WTC11 (cell line): ENCODE measurements around the gene MRPS5. TPM values are rescaled to one million over a fixed set of nuclear protein-coding genes. Genes with fewer than 3 reads are reported as not detected.
"Not testable (repeated sequence)": the region's sequence is repeated elsewhere in the genome, so short reads cannot be mapped to it uniquely, and the experiment has no call there.

Experiments
- ATAC-seq: fragments of 200-7000 bp; cut with Tn5 transposase; 2 replicates; pipeline ENCODE4 v1.10.0; 2021; ENCODE audit warnings: mild to moderate bottlenecking, moderate library complexity
- CTCF ChIA-PET: fragments of 300-600 bp; sonication (Branson Sonifier 250); formaldehyde crosslinking; loops from one replicate; lab custom pipeline; 2021; ENCODE audit warnings: antibody characterized with exemption; lab: Charles Lee
- POLR2A ChIA-PET: fragments of 350-600 bp; sonication (Branson Sonifier 250); formaldehyde crosslinking; loops from one replicate; lab custom pipeline; 2021; ENCODE audit warnings: antibody characterized with exemption; lab: Charles Lee
- DNase-seq: peaks from one replicate; pipeline ENCODE4 v3.0.0; 2021; ENCODE audit warnings: low spot score
- H3K27ac Mint-ChIP-seq: 2 replicates; pipeline ENCODE4 v1.8.0; 2021; ENCODE audit warnings: mixed read lengths
- H3K27me3 Mint-ChIP-seq: 2 replicates; pipeline ENCODE4 v1.8.0; 2021; ENCODE audit warnings: low read depth, mild to moderate bottlenecking, moderate library complexity, mixed read lengths
- H3K36me3 Mint-ChIP-seq: 2 replicates; pipeline ENCODE4 v1.8.0; 2021; ENCODE audit warnings: mixed read lengths
- H3K4me1 Mint-ChIP-seq: 2 replicates; pipeline ENCODE4 v1.8.0; 2022; ENCODE audit warnings: mixed read lengths
- H3K4me3 Mint-ChIP-seq: 2 replicates; pipeline ENCODE4 v1.8.0; 2021; ENCODE audit warnings: mild to moderate bottlenecking, moderate library complexity, mixed read lengths
- H3K9me3 Mint-ChIP-seq: 2 replicates; pipeline ENCODE4 v1.8.0; 2021; ENCODE audit warnings: mixed read lengths
- ATF3 ChIP-seq: sonication (generic); formaldehyde crosslinking; conservative IDR thresholded peaks from 2 replicates; pipeline ENCODE4 v1.8.1; 2022; ENCODE audit warnings: mild to moderate bottlenecking, missing genetic modification reagents
- ATF6 ChIP-seq: sonication (generic); formaldehyde crosslinking; IDR thresholded peaks from 2 replicates; pipeline ENCODE4 v1.8.1; 2023; ENCODE audit warnings: mild to moderate bottlenecking, missing genetic modification reagents
- CDX4 ChIP-seq: fragments of 250-450 bp; sonication (Bioruptor Pico); IDR thresholded peaks from 2 replicates; pipeline ENCODE4 v1.9.0; 2021; ENCODE audit warnings: moderate library complexity, mild to moderate bottlenecking, inconsistent platforms, borderline replicate concordance
- CTCF ChIP-seq: fragments of 200-600 bp; IDR thresholded peaks from 2 replicates; pipeline ENCODE4 v1.8.0; 2022; ENCODE audit warnings: antibody characterized with exemption
- E2F5 ChIP-seq: sonication (generic); formaldehyde crosslinking; IDR thresholded peaks from 2 replicates; pipeline ENCODE4 v1.8.1; 2022; ENCODE audit warnings: mild to moderate bottlenecking, moderate library complexity, missing genetic modification reagents
- ETV6 ChIP-seq: sonication (generic); formaldehyde crosslinking; IDR thresholded peaks from 2 replicates; pipeline ENCODE4 v1.8.1; 2022; ENCODE audit warnings: mild to moderate bottlenecking, missing genetic modification reagents
- FOXK1 ChIP-seq: sonication (generic); formaldehyde crosslinking; IDR thresholded peaks from 2 replicates; pipeline ENCODE4 v1.8.0; 2022; ENCODE audit warnings: mild to moderate bottlenecking, moderate library complexity, missing genetic modification reagents
- GABPB1 ChIP-seq: sonication (generic); formaldehyde crosslinking; IDR thresholded peaks from 2 replicates; pipeline ENCODE4 v1.8.1; 2023; ENCODE audit warnings: mild to moderate bottlenecking, missing genetic modification reagents
- JUN ChIP-seq: sonication (generic); formaldehyde crosslinking; IDR thresholded peaks from 2 replicates; pipeline ENCODE4 v1.8.0; 2023; ENCODE audit warnings: mild to moderate bottlenecking, missing genetic modification reagents
- MAX ChIP-seq: sonication (generic); formaldehyde crosslinking; IDR thresholded peaks from 2 replicates; pipeline ENCODE4 v1.8.0; 2022; ENCODE audit warnings: mild to moderate bottlenecking, missing genetic modification reagents
- NR2C2 ChIP-seq: sonication (generic); formaldehyde crosslinking; IDR thresholded peaks from 2 replicates; pipeline ENCODE4 v1.8.0; 2022; ENCODE audit warnings: mild to moderate bottlenecking, missing genetic modification reagents
- STAT6 ChIP-seq: sonication (generic); formaldehyde crosslinking; conservative IDR thresholded peaks from 2 replicates; pipeline ENCODE4 v1.8.1; 2023; ENCODE audit warnings: mild to moderate bottlenecking, low read depth, missing genetic modification reagents, moderate library complexity
- TEAD1 ChIP-seq: sonication (generic); formaldehyde crosslinking; IDR thresholded peaks from 2 replicates; pipeline ENCODE4 v1.8.0; 2022; ENCODE audit warnings: mild to moderate bottlenecking, missing genetic modification reagents
- USF2 ChIP-seq: sonication (generic); formaldehyde crosslinking; IDR thresholded peaks from 2 replicates; pipeline ENCODE4 v1.8.1; 2023; ENCODE audit warnings: mild to moderate bottlenecking, missing genetic modification reagents, moderate library complexity
- ZBTB21 ChIP-seq: sonication (generic); formaldehyde crosslinking; IDR thresholded peaks from 2 replicates; pipeline ENCODE4 v1.8.1; 2023; ENCODE audit warnings: mild to moderate bottlenecking, missing genetic modification reagents, borderline replicate concordance
- ZNF219 ChIP-seq: sonication (generic); formaldehyde crosslinking; IDR thresholded peaks from 2 replicates; pipeline ENCODE4 v1.8.0; 2023; ENCODE audit warnings: missing genetic modification reagents, mild to moderate bottlenecking, borderline replicate concordance
- ZNF232 ChIP-seq: sonication (generic); formaldehyde crosslinking; IDR thresholded peaks from 2 replicates; pipeline ENCODE4 v1.8.0; 2022; ENCODE audit warnings: mild to moderate bottlenecking, missing genetic modification reagents
- ZNF263 ChIP-seq: sonication (generic); formaldehyde crosslinking; IDR thresholded peaks from 2 replicates; pipeline ENCODE4 v1.8.1; 2022; ENCODE audit warnings: low read depth, mild to moderate bottlenecking, moderate library complexity, missing genetic modification reagents
- ZNF671 ChIP-seq: fragments of 250-450 bp; sonication (Bioruptor Pico); IDR thresholded peaks from 2 replicates; pipeline ENCODE4 v1.8.0; 2021; ENCODE audit warnings: mild to moderate bottlenecking
- ZSCAN18 ChIP-seq: fragments of 250-450 bp; sonication (Bioruptor Pico); IDR thresholded peaks from 2 replicates; pipeline ENCODE4 v2.1.2; 2022; ENCODE audit warnings: mild to moderate bottlenecking, moderate library complexity
- total RNA-seq: library from RNA; stranded (reverse); gene quantifications from 3 replicates; pipeline ENCODE4 v1.2.3, GENCODE V29; 2021

Gene MRPS5
- total RNA-seq, 1 experiment from 2014 or later: 70.3 TPM

GRCh38 chr2:95099910-95100309 lies 21.7 kb downstream of the MRPS5 start (continued):
- no peak for TF ChIP-seq ATF6 (CRISPR knock-in tag)
- no peak for TF ChIP-seq NR2C2 (CRISPR knock-in tag)

- H3K27ac Mint-ChIP-seq, ATAC-seq, H3K4me1 Mint-ChIP-seq, H3K9me3 Mint-ChIP-seq, POLR2A ChIA-PET, H3K27me3 Mint-ChIP-seq, CTCF ChIA-PET, H3K4me3 Mint-ChIP-seq, DNase-seq: not testable (repeated sequence)
- H3K36me3 Mint-ChIP-seq: peaks cover 86% of the 10 kb centered on the region
Measured at GRCh38 chr2:95098273-95098672, 23.3 kb downstream of the MRPS5 start.

GRCh38 chr2:95091885-95092555 lies 29.6 kb downstream of the MRPS5 start:
- POLR2A ChIA-PET: no interaction called here
- DNase-seq: no peak
- H3K9me3 Mint-ChIP-seq: peaks cover 6% of the 10 kb centered on the region; the same call in 1 of the 2 replicates
- no peak overlapping the region for H3K27ac Mint-ChIP-seq
- ATAC-seq: no peak
- peaks cover 73% of the 10 kb centered on the region for H3K36me3 Mint-ChIP-seq
- no peak for TF ChIP-seq USF2 (CRISPR knock-in tag)
- no peak for TF ChIP-seq FOXK1 (CRISPR knock-in tag)
- TF ChIP-seq TEAD1: no peak
- no peak for TF ChIP-seq GABPB1 (CRISPR knock-in tag)
- no peak for TF ChIP-seq JUN (CRISPR knock-in tag)
- no peak for TF ChIP-seq CTCF
- no peak for TF ChIP-seq ZNF232 (CRISPR knock-in tag)
- no peak for TF ChIP-seq CDX4 (CRISPR knock-in tag)
- TF ChIP-seq ETV6 (CRISPR knock-in tag): no peak
- TF ChIP-seq MAX: no peak
- TF ChIP-seq ZBTB21 (CRISPR knock-in tag): no peak
- TF ChIP-seq ZNF219 (CRISPR knock-in tag): no peak
- TF ChIP-seq ZNF671 (CRISPR knock-in tag): no peak
- TF ChIP-seq E2F5 (CRISPR knock-in tag): no peak
- no peak for TF ChIP-seq STAT6 (CRISPR knock-in tag)
- TF ChIP-seq ZNF263 (CRISPR knock-in tag): no peak
- no peak for TF ChIP-seq ATF3 (CRISPR knock-in tag)
- no peak for TF ChIP-seq ZSCAN18 (CRISPR knock-in tag)
- TF ChIP-seq, all 79 proteins: peak for 0
- H3K4me1 Mint-ChIP-seq: peaks cover 14% of the 10 kb centered on the region
- CTCF ChIA-PET: interaction anchor here (0.7 kb wide), 1 partner anchor 13 kb away, joined by 3 read pairs; no protein-coding TSS in a partner anchor
- H3K27me3 Mint-ChIP-seq: no peaks in the 10 kb centered on the region
- no peak overlapping the region for H3K4me3 Mint-ChIP-seq
